Heart left ventricle (tissue), 13 donors: ENCODE results near the gene PRPF19.

ENCODE experiments used
- POLR2A ChIP-seq, 2 donors: fragments of 450-650 bp; IDR thresholded peaks; one replicate each; pipeline ENCODE4 v1.6.1; 2017; ENCODE audit warnings: antibody characterized with exemption in 2 of 2, mild to moderate bottlenecking in 2 of 2, moderate library complexity in 2 of 2
- TF ChIP-seq, protein P1 (sequence below), 12 donors: fragments of 200-600 bp; sonication (generic) in 4 of 12; IDR thresholded peaks; one replicate each; pipeline versions ENCODE4 v1.5.0 to v1.8.0; 2018 to 2022; ENCODE audit warnings: antibody characterized with exemption in 12 of 12, mild to moderate bottlenecking in 5 of 12
- donor health status: ischemic (EF 13 %, LVEDD 7.1; RV severe dilation, severe dysfunction).
- donor health status: DM: no; HTN: yes; CAD: no.
- donor health status: DM: no; HTN: no; CAD: no.
- donor health status: ischemic (EF 25% LVEDD 6.9; RV normal size, moderate dysfunction).
- donor health status: ischemic (EF 25% LVEDD 5.7; RV mildly dilated, moderate dysfunction).
- donor health status: ischemic (EF 35%, LVEDD 5.7; RV mildly dilated, moderate dysfunction).
- donor health status: nonischemic (EF 11% LVEDD 7.7; RV severe dilation, severe dysfunction).
- donor health status: DM: yes; HTN: yes; CAD: no.
- donor health status: PGD.
- donor health status: ischemic (EF 29% LVEDD 5.4; RV normal size, mild dysfunction).
- donor health status: nonischemic (EF 23%, LVEDD 6.1; RV moderate dilation, normal function).

GRCh38 chr11:60918939-60919265, 12.5 kb upstream of the PRPF19 start:
- TF ChIP-seq, protein P1, sequence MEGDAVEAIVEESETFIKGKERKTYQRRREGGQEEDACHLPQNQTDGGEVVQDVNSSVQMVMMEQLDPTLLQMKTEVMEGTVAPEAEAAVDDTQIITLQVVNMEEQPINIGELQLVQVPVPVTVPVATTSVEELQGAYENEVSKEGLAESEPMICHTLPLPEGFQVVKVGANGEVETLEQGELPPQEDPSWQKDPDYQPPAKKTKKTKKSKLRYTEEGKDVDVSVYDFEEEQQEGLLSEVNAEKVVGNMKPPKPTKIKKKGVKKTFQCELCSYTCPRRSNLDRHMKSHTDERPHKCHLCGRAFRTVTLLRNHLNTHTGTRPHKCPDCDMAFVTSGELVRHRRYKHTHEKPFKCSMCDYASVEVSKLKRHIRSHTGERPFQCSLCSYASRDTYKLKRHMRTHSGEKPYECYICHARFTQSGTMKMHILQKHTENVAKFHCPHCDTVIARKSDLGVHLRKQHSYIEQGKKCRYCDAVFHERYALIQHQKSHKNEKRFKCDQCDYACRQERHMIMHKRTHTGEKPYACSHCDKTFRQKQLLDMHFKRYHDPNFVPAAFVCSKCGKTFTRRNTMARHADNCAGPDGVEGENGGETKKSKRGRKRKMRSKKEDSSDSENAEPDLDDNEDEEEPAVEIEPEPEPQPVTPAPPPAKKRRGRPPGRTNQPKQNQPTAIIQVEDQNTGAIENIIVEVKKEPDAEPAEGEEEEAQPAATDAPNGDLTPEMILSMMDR (IDR thresholded peaks at IDR 0.05), result no peak
- TF ChIP-seq POLR2A (IDR thresholded peaks at IDR 0.05), result no peak
